GM18951 (cell line): ENCODE data around the gene TFEB.

ENCODE experiments used
- POLR2A ChIP-seq: IDR thresholded peaks from 4 replicates; pipeline ENCODE4 v1.6.1; 2011; ENCODE audit warnings: mild to moderate bottlenecking; ENCODE audit not compliant: insufficient read length, insufficient read depth; ENCODE audit errors: extremely low read depth
- in situ Hi-C: fragments of 300-500 bp; cut with MboI; formaldehyde crosslinking; loops from one replicate; pipeline ENCODE4 v1.12.0; 2022; ENCODE audit warnings: low sequenced_read_pairs, mixed read lengths, inconsistent platforms; ENCODE audit not compliant: unreplicated experiment

The TFEB gene

GRCh38 chr6:41728954-41729353 lies 6.5 kb downstream of the TFEB start:
- TF ChIP-seq POLR2A, result no peak
- in situ Hi-C loops, result no loop called here

- in situ Hi-C loops, result no loop called here
- TF ChIP-seq POLR2A, result no peak
Measured at GRCh38 chr6:41728073-41728936, 7.1 kb downstream of the TFEB start.

- no peak for TF ChIP-seq POLR2A
- in situ Hi-C loops, result no loop called here
Measured at GRCh38 chr6:41727705-41728072, 7.7 kb downstream of the TFEB start.

- in situ Hi-C loops, result no loop called here
- no peak for TF ChIP-seq POLR2A
Measured at GRCh38 chr6:41726876-41727275, 8.5 kb downstream of the TFEB start.

GRCh38 chr6:41724586-41725501 lies 10.6 kb downstream of the TFEB start:
- in situ Hi-C loops, result no loop called here
- TF ChIP-seq POLR2A, result no peak

- in situ Hi-C loops, result no loop called here
- no peak for TF ChIP-seq POLR2A
Measured at GRCh38 chr6:41724228-41724580, 11.2 kb downstream of the TFEB start.

- peak; percentile 60 for TF ChIP-seq POLR2A
- in situ Hi-C loops, result no loop called here
Measured at GRCh38 chr6:41723530-41724227, 11.7 kb downstream of the TFEB start.

GRCh38 chr6:41722969-41723529 lies 12.4 kb downstream of the TFEB start:
- TF ChIP-seq POLR2A, result no peak
- in situ Hi-C loops, result no loop called here

GRCh38 chr6:41721414-41721813 lies 14.0 kb downstream of the TFEB start:
- in situ Hi-C loops, result no loop called here
- TF ChIP-seq POLR2A, result no peak

GRCh38 chr6:41720783-41721182 lies 14.6 kb downstream of the TFEB start:
- in situ Hi-C loops, result no loop called here
- TF ChIP-seq POLR2A, result no peak

GRCh38 chr6:41720262-41720620 lies 15.2 kb downstream of the TFEB start:
- no peak for TF ChIP-seq POLR2A
- in situ Hi-C loops, result no loop called here

- in situ Hi-C loops, result no loop called here
- no peak for TF ChIP-seq POLR2A
Measured at GRCh38 chr6:41719436-41720261, 15.8 kb downstream of the TFEB start.
